ENCODE measurements around the gene SPATA22.

SPATA22 gene

GRCh38 chr17:3506054-3506453 lies 34.4 kb upstream of the SPATA22 start:
- H3K9me3 ChIP-seq (ENCODE audit: control insufficient read depth, low read length) = no peaks in the 10 kb centered on the region
- no peaks in the 10 kb centered on the region for H3K4me1 ChIP-seq (ENCODE audit: control insufficient read depth, insufficient read depth, low read length, poor library complexity, severe bottlenecking)
- no peak overlapping the region for H3K27ac ChIP-seq (ENCODE audit: low read depth, low read length, severe bottlenecking)
- H3K4me3 ChIP-seq (ENCODE audit: extremely low read depth, insufficient read depth, low read length, poor library complexity, severe bottlenecking) = no peak overlapping the region
- H3K36me3 ChIP-seq (ENCODE audit: control insufficient read depth, insufficient read depth, low read length) = no peaks in the 10 kb centered on the region
- WGBS, 2 experiments (ENCODE audit: insufficient coverage in 2 of 2) = 100% methylated on average over 1 of the region's 2 CpGs

- no peaks in the 10 kb centered on the region for H3K9me3 ChIP-seq (ENCODE audit: control insufficient read depth, low read length)
- no peaks in the 10 kb centered on the region for H3K4me1 ChIP-seq (ENCODE audit: control insufficient read depth, insufficient read depth, low read length, poor library complexity, severe bottlenecking)
- H3K27ac ChIP-seq (ENCODE audit: low read depth, low read length, severe bottlenecking) = no peak overlapping the region
- whole genome bisulfite sequencing, 2 experiments (ENCODE audit: insufficient coverage in 2 of 2) = 95 to 98% methylated on average over 7 of the region's 7 CpGs
- H3K36me3 ChIP-seq (ENCODE audit: control insufficient read depth, insufficient read depth, low read length) = no peaks in the 10 kb centered on the region
- no peak overlapping the region for H3K4me3 ChIP-seq (ENCODE audit: extremely low read depth, insufficient read depth, low read length, poor library complexity, severe bottlenecking)
Observed at GRCh38 chr17:3505008-3505407, 33.4 kb upstream of the SPATA22 start.

GRCh38 chr17:3503285-3503684 lies 31.7 kb upstream of the SPATA22 start:
- no CpG with 5 or more reads among the region's 1 CpG for WGBS, 2 experiments (ENCODE audit: insufficient coverage in 2 of 2)
- no peaks in the 10 kb centered on the region for H3K4me1 ChIP-seq (ENCODE audit: control insufficient read depth, insufficient read depth, low read length, poor library complexity, severe bottlenecking)
- H3K36me3 ChIP-seq (ENCODE audit: control insufficient read depth, insufficient read depth, low read length) = no peaks in the 10 kb centered on the region
- no peak overlapping the region for H3K4me3 ChIP-seq (ENCODE audit: extremely low read depth, insufficient read depth, low read length, poor library complexity, severe bottlenecking)
- no peak overlapping the region for H3K27ac ChIP-seq (ENCODE audit: low read depth, low read length, severe bottlenecking)
- no peaks in the 10 kb centered on the region for H3K9me3 ChIP-seq (ENCODE audit: control insufficient read depth, low read length)

- Histone ChIP-seq H3K9me3 (ENCODE audit: control insufficient read depth, low read length) (no peaks in the 10 kb centered on the region), H3K36me3 (ENCODE audit: control insufficient read depth, insufficient read depth, low read length) (no peaks in the 10 kb centered on the region), H3K4me1 (ENCODE audit: control insufficient read depth, insufficient read depth, low read length, poor library complexity, severe bottlenecking) (no peaks in the 10 kb centered on the region), H3K27ac (ENCODE audit: low read depth, low read length, severe bottlenecking) (no peak overlapping the region), H3K4me3 (ENCODE audit: extremely low read depth, insufficient read depth, low read length, poor library complexity, severe bottlenecking) (no peak overlapping the region)
- 93 to 94% methylated on average over 3 to 4 of the region's 5 CpGs for WGBS, 2 experiments (ENCODE audit: insufficient coverage in 2 of 2)
Observed at GRCh38 chr17:3502466-3502865, 30.8 kb upstream of the SPATA22 start.

GRCh38 chr17:3501344-3501743 lies 29.7 kb upstream of the SPATA22 start:
- Histone ChIP-seq H3K9me3 (ENCODE audit: control insufficient read depth, low read length) (no peaks in the 10 kb centered on the region), H3K4me1 (ENCODE audit: control insufficient read depth, insufficient read depth, low read length, poor library complexity, severe bottlenecking) (no peaks in the 10 kb centered on the region), H3K27ac (ENCODE audit: low read depth, low read length, severe bottlenecking) (no peak overlapping the region), H3K36me3 (ENCODE audit: control insufficient read depth, insufficient read depth, low read length) (no peaks in the 10 kb centered on the region), H3K4me3 (ENCODE audit: extremely low read depth, insufficient read depth, low read length, poor library complexity, severe bottlenecking) (no peak overlapping the region)
- 84 to 85% methylated on average over 3 to 5 of the region's 5 CpGs for WGBS, 2 experiments (ENCODE audit: insufficient coverage in 2 of 2)

GRCh38 chr17:3497101-3497500 lies 25.5 kb upstream of the SPATA22 start:
- Histone ChIP-seq H3K9me3 (ENCODE audit: control insufficient read depth, low read length) (no peaks in the 10 kb centered on the region), H3K4me1 (ENCODE audit: control insufficient read depth, insufficient read depth, low read length, poor library complexity, severe bottlenecking) (no peaks in the 10 kb centered on the region), H3K36me3 (ENCODE audit: control insufficient read depth, insufficient read depth, low read length) (no peaks in the 10 kb centered on the region), H3K27ac (ENCODE audit: low read depth, low read length, severe bottlenecking) (no peak overlapping the region), H3K4me3 (ENCODE audit: extremely low read depth, insufficient read depth, low read length, poor library complexity, severe bottlenecking) (no peak overlapping the region)
- WGBS, 2 experiments (ENCODE audit: insufficient coverage in 2 of 2) = 89 to 98% methylated on average over 2 to 7 of the region's 7 CpGs

- no peaks in the 10 kb centered on the region for H3K36me3 ChIP-seq (ENCODE audit: control insufficient read depth, insufficient read depth, low read length)
- no peaks in the 10 kb centered on the region for H3K9me3 ChIP-seq (ENCODE audit: control insufficient read depth, low read length)
- H3K4me3 ChIP-seq (ENCODE audit: extremely low read depth, insufficient read depth, low read length, poor library complexity, severe bottlenecking) = no peak overlapping the region
- WGBS, 2 experiments (ENCODE audit: insufficient coverage in 2 of 2) = 87 to 98% methylated on average over 3 to 5 of the region's 8 CpGs
- no peak overlapping the region for H3K27ac ChIP-seq (ENCODE audit: low read depth, low read length, severe bottlenecking)
- no peaks in the 10 kb centered on the region for H3K4me1 ChIP-seq (ENCODE audit: control insufficient read depth, insufficient read depth, low read length, poor library complexity, severe bottlenecking)
Observed at GRCh38 chr17:3485481-3486068, 14.0 kb upstream of the SPATA22 start.

GRCh38 chr17:3482852-3483251 lies 11.2 kb upstream of the SPATA22 start:
- no peak overlapping the region for H3K4me3 ChIP-seq (ENCODE audit: extremely low read depth, insufficient read depth, low read length, poor library complexity, severe bottlenecking)
- H3K4me1 ChIP-seq (ENCODE audit: control insufficient read depth, insufficient read depth, low read length, poor library complexity, severe bottlenecking) = no peaks in the 10 kb centered on the region
- H3K27ac ChIP-seq (ENCODE audit: low read depth, low read length, severe bottlenecking) = no peak overlapping the region
- no peaks in the 10 kb centered on the region for H3K9me3 ChIP-seq (ENCODE audit: control insufficient read depth, low read length)
- H3K36me3 ChIP-seq (ENCODE audit: control insufficient read depth, insufficient read depth, low read length) = no peaks in the 10 kb centered on the region
- no CpG with 5 or more reads among the region's 3 CpGs for WGBS, 2 experiments (ENCODE audit: insufficient coverage in 2 of 2)

GRCh38 chr17:3479988-3480387 lies 8.4 kb upstream of the SPATA22 start:
- H3K27ac ChIP-seq (ENCODE audit: low read depth, low read length, severe bottlenecking) = no peak overlapping the region
- no peak overlapping the region for H3K4me3 ChIP-seq (ENCODE audit: extremely low read depth, insufficient read depth, low read length, poor library complexity, severe bottlenecking)
- WGBS, 2 experiments (ENCODE audit: insufficient coverage in 2 of 2) = 100% methylated on average over 1 of the region's 3 CpGs; no CpG with 5 or more reads in 1 of the 2 experiments
- H3K4me1 ChIP-seq (ENCODE audit: control insufficient read depth, insufficient read depth, low read length, poor library complexity, severe bottlenecking) = no peaks in the 10 kb centered on the region
- H3K9me3 ChIP-seq (ENCODE audit: control insufficient read depth, low read length) = no peaks in the 10 kb centered on the region
- H3K36me3 ChIP-seq (ENCODE audit: control insufficient read depth, insufficient read depth, low read length) = no peaks in the 10 kb centered on the region

GRCh38 chr17:3475812-3476610 lies 4.4 kb upstream of the SPATA22 start, which contains the start of gene ASPA:
TSS of gene ASPA (plus strand) at chr17:3475997. CDS start at chr17:3476160, 163 bp downstream.
- H3K4me1 ChIP-seq (ENCODE audit: control insufficient read depth, insufficient read depth, low read length, poor library complexity, severe bottlenecking) = no peaks in the 10 kb centered on the region
- no peak within 1 kb of the TSS for H3K27ac ChIP-seq (ENCODE audit: low read depth, low read length, severe bottlenecking)
- WGBS, 2 experiments (ENCODE audit: insufficient coverage in 2 of 2) = 79 to 89% methylated on average over 4 of the region's 7 CpGs
- H3K4me3 ChIP-seq (ENCODE audit: extremely low read depth, insufficient read depth, low read length, poor library complexity, severe bottlenecking) = no peak within 1 kb of the TSS
- H3K9me3 ChIP-seq (ENCODE audit: control insufficient read depth, low read length) = no peaks in the 10 kb centered on the region
- H3K36me3 ChIP-seq (ENCODE audit: control insufficient read depth, insufficient read depth, low read length) = no peaks in the 10 kb centered on the region

- H3K4me3 ChIP-seq (ENCODE audit: extremely low read depth, insufficient read depth, low read length, poor library complexity, severe bottlenecking) = no peak overlapping the region
- WGBS, 2 experiments (ENCODE audit: insufficient coverage in 2 of 2) = 75 to 89% methylated on average over 3 to 4 of the region's 4 CpGs
- no peak overlapping the region for H3K27ac ChIP-seq (ENCODE audit: low read depth, low read length, severe bottlenecking)
- H3K4me1 ChIP-seq (ENCODE audit: control insufficient read depth, insufficient read depth, low read length, poor library complexity, severe bottlenecking) = no peaks in the 10 kb centered on the region
- H3K9me3 ChIP-seq (ENCODE audit: control insufficient read depth, low read length) = no peaks in the 10 kb centered on the region
- H3K36me3 ChIP-seq (ENCODE audit: control insufficient read depth, insufficient read depth, low read length) = no peaks in the 10 kb centered on the region
Observed at GRCh38 chr17:3475251-3475685, 3.6 kb upstream of the SPATA22 start.
